Motor neuron (in vitro differentiated cells): Measurements from ENCODE around the gene IGLON5. TPM values are rescaled to one million over a fixed set of nuclear protein-coding genes. Genes with fewer than 3 reads are reported as not detected.
A peak's percentile ranks its signal among the peaks of the same experiment; 100 is the strongest.

Experiments used
- ATAC-seq, 8 experiments: fragments of 200-7000 bp; cut with Tn5 transposase; replicated peaks in 6 of 8; 2 replicates each; pipeline ENCODE4 v1.8.0; 2021; ENCODE audit warnings: mild to moderate bottlenecking in 8 of 8, moderate library complexity in 8 of 8
- H3K27ac ChIP-seq, 2 donors: fragments of 250-450 bp; sonication (Bioruptor Pico); 2 replicates each; pipeline ENCODE4 v1.9.0; 2021; ENCODE audit warnings: antibody characterized with exemption in 2 of 2, mild to moderate bottlenecking in 2 of 2, moderate library complexity in 1 of 2
- H3K4me1 ChIP-seq, 2 donors: fragments of 250-450 bp; sonication (Bioruptor Pico); replicated peaks in 1 of 2; 2 replicates each; pipeline ENCODE4 v1.6.1; 2021; ENCODE audit warnings: antibody characterized with exemption in 2 of 2, mild to moderate bottlenecking in 2 of 2, moderate library complexity in 1 of 2
- H3K4me3 ChIP-seq, 5 donors: fragments of 250-450 bp; sonication (Bioruptor Pico); 2 replicates each; pipeline ENCODE4 v1.9.0; 2021; ENCODE audit warnings: antibody characterized with exemption in 5 of 5, mild to moderate bottlenecking in 5 of 5, moderate library complexity in 4 of 5
- WGBS, 10 experiments: fragments of 450-650 bp; shearing (Covaris generic); methylation state at CpG; one replicate each; pipeline ENCODE4 v1.0.0; 2022; 5-methylcytosine and 5-hydroxymethylcytosine counted together
- in situ Hi-C, 9 experiments: fragments of 400-800 bp; cut with MboI; loops; one replicate each; pipeline ENCODE4 v1.15.0; 2021; ENCODE audit warnings: low sequenced_read_pairs in 9 of 9, low pct_unique_long_range_greater_than_20kb in 2 of 9; ENCODE audit not compliant: unreplicated experiment in 9 of 9
- total RNA-seq, 8 experiments: library from RNA; unstranded; fragments of 300-600 nt; gene quantifications; 2 replicates each; pipeline versions ENCODE4 v1.2.3 to v1.2.4, GENCODE V29; 2022

Gene IGLON5
- total RNA-seq, 8 experiments from 2014 or later, result 0.20 to 13.0 (median 5.7) TPM

DNA sequence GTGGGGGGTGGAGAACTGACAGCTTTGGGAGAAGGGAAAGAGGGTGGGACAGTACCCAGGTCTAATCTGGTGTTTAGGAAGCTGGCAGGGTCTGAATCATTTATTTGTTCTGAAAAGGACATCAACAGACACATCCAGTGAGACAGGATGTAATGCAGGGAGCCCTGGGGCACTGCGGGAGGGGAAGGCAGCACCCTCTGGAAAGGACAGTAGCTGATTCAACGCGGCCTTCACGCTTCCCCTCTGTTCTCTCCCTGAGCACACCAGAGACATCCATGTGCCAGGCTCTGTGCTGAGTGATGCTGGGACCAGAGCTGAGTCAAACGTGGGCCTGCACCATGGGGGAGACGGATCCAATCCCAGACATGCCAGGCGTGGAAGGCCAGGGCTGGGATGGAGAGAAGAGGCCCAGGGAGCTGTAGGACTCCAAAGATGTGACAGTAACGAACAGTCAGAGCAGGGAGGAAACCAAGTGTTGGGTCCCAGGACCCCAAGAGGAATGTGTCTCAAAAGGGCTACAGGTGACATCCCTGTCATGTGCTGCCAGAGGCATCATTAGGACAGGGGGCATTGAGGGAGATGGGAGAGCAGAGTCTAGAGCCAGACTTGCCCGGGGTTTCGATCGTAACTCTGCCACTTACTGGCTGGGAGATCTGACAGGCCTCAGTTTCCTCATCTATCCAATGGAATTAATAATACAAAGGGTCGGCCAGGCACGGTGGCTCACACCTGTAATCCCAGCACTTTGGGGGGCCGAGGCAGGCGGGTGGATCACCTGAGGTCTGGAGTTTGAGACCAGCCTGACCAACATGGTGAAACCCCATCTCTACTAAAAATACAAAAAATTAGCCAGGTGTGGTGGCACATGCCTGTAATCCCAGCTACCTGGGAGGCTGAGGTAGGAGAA, 53.0 kb downstream of the IGLON5 start:
- no peak for ATAC-seq
- 67 to 100% (median 91%) methylated on average over 1 to 10 of the region's 15 CpGs; no CpG with 5 or more reads in 4 of the 10 experiments for WGBS, 10 experiments
- H3K27ac ChIP-seq, result no peak overlapping the region
- H3K4me1 ChIP-seq, result peaks cover 10 to 12% of the 10 kb centered on the region in 2 donors
- H3K4me3 ChIP-seq, result no peak overlapping the region
- in situ Hi-C loops, result no loop called here

DNA sequence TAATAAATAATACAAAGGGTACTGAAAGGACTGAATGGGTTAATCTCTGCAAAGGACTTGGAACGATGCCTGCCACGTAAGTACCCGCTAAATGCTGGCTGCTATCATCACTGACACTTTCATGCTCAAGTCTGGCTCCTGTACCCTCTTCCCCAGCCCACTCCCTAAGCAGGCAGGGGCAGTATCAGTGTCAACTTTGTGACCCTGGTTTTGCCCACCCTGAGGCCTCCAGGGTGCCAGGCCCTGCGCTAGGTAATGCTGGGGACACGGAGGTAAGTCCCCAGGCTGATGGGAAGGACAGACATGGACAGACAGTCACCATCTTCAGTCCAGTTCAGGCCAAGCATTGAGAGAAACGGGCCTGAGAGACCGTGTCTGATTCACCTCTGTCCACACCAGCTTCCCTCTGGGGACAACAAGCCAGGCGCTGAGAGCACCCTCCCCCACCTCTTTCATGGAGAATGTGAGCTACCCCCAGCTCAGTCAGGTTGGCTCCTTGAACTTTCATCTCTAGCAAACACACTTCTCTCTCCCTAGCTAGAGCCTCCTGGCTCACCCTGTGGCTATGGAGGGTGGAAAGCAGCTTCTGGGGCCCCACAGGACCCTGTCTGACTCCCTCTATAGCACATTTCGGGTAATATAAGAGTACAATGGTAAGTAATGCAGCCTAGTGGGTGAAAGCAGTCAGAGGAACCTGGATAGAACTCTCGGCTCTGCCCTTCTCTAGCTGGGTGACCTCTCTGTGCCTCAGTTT, 53.9 kb downstream of the IGLON5 start:
- peak in 1 of 8 experiments; percentile 1 for ATAC-seq
- 0 to 47% (median 5%) methylated on average over 1 to 9 of the region's 10 CpGs; no CpG with 5 or more reads in 2 of the 10 experiments for WGBS, 10 experiments
- in situ Hi-C loops, result no loop called here
- Histone ChIP-seq H3K27ac (peak overlapping the region; percentile 76 to 80), H3K4me1 (peaks cover 10 to 12% of the 10 kb centered on the region in 2 donors), H3K4me3 (peak overlapping the region; percentile 40 to 64 (median 58))

DNA sequence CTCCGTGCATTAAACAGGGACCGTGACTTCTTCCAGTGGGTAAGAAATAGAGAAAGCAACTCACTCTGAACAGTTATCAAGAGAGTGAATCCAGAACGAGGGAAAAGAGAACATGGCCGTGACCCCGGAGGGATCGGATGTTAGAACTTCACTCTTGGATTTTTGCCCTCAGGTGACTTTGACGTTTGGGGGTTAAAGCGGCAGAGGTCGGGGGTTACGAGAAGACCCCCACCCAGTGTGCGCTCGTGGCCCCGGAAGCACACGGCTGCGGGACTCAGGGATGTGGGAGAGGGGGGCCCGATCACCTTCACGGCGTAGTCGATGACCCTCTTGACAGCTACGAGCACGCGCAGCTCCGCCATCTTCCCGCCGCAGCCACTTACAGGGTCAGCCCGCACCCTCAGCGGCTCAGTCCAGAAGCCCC, 54.5 kb downstream of the IGLON5 start, which contains the start of gene ETFB:
ETFB (minus strand) TSS at position 424 of the 424 bp plus-strand sequence; CDS start at position 362, 62 bp downstream.
- no peak for ATAC-seq
- 0% methylated on average over 1 to 6 of the region's 27 CpGs; no CpG with 5 or more reads in 4 of the 10 experiments for WGBS, 10 experiments
- peak within 1 kb of the TSS; percentile 84 to 89 for H3K27ac ChIP-seq
- peaks cover 10 to 12% of the 10 kb centered on the region in 2 donors for H3K4me1 ChIP-seq
- peak within 1 kb of the TSS; percentile 40 to 64 (median 58) for H3K4me3 ChIP-seq
- in situ Hi-C loops, result no loop called here

DNA sequence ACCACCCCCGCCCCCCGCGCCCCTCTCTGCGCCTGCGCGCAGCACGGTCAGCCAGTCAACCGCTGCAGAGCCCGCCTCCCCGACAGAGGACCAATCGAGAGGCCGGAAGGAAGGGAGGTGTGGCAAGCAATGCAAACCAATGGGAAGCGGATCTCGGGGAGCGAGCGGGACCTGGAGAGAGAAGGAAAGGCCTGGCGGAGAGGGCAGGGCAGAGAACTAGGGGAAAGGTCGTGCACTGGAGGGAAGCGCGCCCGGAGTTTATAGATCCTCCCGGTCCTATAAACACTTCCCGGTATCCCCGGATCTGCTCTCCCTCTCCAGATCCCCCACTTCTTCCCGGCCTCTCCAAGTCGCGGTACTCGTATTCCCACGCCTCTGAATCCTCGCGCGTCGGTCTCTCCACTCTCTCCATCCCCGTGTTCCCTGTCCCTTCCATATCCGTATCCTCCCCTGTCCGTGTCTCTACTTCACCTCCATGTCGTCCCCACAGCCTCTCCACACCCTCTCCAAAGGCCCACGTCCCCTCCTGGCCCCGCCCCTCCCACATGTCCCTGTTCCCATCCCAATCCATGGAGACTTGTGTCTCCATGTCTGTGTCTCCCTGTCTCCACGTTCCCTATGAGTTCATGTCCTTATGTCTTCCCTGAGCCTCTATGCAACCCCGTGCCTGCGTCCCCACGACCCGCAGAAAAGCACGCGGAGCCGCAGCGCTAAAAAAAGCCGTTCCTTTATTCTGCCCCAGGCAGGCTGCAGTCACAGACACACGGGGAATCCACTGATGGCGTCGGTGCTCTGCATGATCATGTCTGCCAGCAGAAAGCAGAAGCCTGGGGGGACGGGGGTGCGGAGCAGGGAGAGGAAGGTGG, 55.2 kb downstream of the IGLON5 start:
- 0 to 7% (median 0%) methylated on average over 3 to 10 of the region's 54 CpGs; no CpG with 5 or more reads in 4 of the 10 experiments for WGBS, 10 experiments
- Histone ChIP-seq H3K4me1 (peaks cover 10 to 12% of the 10 kb centered on the region in 2 donors), H3K4me3 (peak overlapping the region; percentile 40 to 64 (median 58)), H3K27ac (peak overlapping the region; percentile 84 to 89)
- in situ Hi-C loops, result no loop called here
- peak; percentile 56 to 75 (median 68) for ATAC-seq

DNA sequence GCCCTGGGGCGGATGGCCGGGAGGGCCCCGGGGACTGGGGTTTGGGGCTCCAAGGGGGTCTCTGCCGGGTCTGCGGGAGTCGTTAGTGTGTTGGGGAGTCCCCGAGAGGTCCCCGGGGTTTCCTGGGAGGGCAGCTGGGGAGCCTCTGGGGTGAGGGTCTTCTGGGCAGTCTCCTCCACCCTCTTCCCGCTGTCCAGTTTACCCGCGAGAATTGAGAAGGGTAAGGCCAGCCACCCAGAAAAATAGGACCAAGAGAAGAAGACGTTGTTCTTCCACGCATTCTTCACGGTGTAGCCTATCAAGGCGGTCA, 55.8 kb downstream of the IGLON5 start:
- peaks cover 10 to 12% of the 10 kb centered on the region in 2 donors for H3K4me1 ChIP-seq
- in situ Hi-C loops, result no loop called here
- no peak for ATAC-seq
- 0% methylated on average over 3 of the region's 15 CpGs; no CpG with 5 or more reads in 9 of the 10 experiments for WGBS, 10 experiments
- peak overlapping the region; percentile 84 to 89 for H3K27ac ChIP-seq
- peak overlapping the region; percentile 40 to 64 (median 58) for H3K4me3 ChIP-seq

DNA sequence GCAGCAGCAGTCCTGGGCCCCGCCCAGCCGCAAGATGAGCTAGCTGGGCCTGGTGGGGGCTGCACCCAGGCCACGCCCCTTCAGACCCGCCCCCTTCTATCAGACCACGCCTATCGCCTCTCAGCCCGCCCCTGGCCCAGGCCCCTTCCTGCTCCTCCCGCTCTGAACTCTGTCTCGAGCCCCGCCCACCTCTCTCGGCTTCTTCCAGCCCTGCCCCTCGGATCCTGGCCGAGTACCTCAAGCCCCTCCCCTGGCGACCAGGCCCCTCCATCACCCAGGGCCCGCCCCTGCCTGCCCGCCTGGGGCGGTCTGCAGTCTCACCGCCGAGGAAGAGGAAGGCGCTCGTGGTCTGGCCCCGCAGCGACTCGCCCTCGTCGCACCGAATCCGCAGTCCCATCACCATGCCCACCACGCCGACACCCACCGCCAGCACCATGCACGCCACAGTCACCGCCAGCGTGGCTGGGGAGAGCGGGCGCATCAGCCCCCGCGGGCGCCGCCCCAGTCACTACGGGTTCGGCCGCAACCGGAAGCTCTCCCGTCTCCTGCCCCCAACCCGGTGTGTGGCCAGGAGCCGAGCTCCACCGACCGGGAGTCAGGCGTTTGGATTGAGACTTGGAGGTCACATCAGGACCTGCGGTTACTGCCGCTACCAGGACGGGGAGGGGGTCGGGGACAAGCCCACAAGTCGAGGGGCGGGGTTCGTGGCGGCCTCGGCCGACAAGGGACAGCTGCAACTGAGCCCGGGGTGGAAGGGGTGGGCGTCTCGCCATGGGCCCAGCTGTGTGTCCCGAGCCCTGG, 56.3 kb downstream of the IGLON5 start:
- Histone ChIP-seq H3K4me3 (peak overlapping the region; percentile 40 to 64 (median 58)), H3K27ac (peak overlapping the region; percentile 70 to 89), H3K4me1 (peaks cover 10 to 12% of the 10 kb centered on the region in 2 donors)
- ATAC-seq, result peak; percentile 76 to 88 (median 84)
- WGBS, 10 experiments, result no CpG with 5 or more reads among the region's 64 CpGs
- in situ Hi-C loops, result no loop called here

DNA sequence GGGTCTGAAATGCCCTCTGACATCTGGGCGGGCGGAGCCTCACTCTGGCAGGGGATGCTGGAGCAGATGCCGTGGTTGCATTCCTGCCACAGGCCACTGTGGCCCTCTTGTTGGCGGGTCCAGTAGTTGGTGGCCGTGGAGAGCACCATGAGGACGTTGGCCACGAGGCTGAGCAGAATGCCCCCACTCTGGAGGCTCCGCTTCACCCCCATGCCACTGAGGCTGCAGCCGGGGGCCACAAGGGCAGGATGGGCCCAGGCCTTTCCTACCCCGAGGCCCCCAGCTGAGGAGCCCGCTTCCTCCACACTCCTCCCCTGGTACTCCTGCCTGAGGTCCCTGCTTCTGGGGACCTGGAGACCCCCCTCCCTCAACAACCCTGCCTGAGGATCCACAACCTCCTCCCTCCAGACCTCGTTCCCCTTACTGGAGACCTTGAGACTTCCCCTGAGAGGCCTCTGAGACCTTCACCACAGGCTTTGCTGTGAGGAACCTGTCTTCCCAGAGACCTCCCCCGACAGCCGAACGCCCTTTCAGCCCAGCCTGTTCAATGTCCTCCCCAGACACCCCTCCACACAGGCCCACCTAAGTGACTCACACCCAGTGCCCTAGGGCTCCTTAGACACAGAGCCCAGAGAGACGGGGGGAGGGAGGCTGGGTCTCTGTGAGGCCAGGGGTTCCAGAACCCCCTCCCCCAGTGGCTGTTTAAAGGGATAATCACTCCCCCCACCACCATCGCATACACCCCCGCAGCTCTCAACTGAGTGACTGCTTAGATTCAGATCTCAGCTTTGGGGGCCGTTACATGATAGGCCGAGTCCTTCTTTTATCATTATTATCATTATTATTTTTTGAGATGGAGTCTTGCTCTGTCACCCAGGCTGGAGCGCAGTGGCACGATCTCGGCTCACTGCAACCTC, 57.2 kb downstream of the IGLON5 start, which contains the start of gene CLDND2:
CLDND2 (minus strand) TSS at position 638 of the 917 bp plus-strand sequence; CDS start at position 212, 426 bp downstream.
- H3K4me3 ChIP-seq, result peak within 1 kb of the TSS; percentile 40 to 64 (median 58)
- peaks cover 10 to 12% of the 10 kb centered on the region in 2 donors for H3K4me1 ChIP-seq
- in situ Hi-C loops, result no loop called here
- ATAC-seq, result no peak
- peak within 1 kb of the TSS; percentile 70 to 85 for H3K27ac ChIP-seq
- 0 to 93% (median 0%) methylated on average over 1 to 2 of the region's 23 CpGs; no CpG with 5 or more reads in 5 of the 10 experiments for WGBS, 10 experiments

DNA sequence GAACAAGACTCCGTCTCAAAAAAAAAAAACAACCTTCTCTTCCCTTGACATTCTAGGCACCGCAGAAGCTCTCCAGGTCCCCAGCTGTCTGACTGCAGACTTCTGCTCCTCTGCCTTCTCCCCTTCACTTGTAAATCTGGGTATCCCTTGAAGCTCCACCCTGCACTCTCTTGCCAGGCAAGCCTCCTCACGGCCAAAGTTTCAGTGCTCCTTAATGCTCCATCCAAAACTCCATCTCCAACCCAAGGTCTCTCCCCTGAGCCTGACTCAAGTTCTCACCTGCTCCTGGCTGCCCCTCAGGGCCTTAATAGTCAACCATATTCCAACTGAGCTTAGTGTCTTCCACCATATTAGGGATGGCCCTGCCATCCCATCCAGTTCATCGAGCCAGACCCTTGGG, 58.8 kb downstream of the IGLON5 start:
- H3K4me1 ChIP-seq, result peaks cover 8 to 9% of the 10 kb centered on the region in 2 donors
- 54 to 92% (median 85%) methylated on average over 2 to 4 of the region's 4 CpGs; no CpG with 5 or more reads in 4 of the 10 experiments for WGBS, 10 experiments
- no peak overlapping the region for H3K4me3 ChIP-seq
- no peak overlapping the region for H3K27ac ChIP-seq
- ATAC-seq, result no peak
- in situ Hi-C loops, result no loop called here

DNA sequence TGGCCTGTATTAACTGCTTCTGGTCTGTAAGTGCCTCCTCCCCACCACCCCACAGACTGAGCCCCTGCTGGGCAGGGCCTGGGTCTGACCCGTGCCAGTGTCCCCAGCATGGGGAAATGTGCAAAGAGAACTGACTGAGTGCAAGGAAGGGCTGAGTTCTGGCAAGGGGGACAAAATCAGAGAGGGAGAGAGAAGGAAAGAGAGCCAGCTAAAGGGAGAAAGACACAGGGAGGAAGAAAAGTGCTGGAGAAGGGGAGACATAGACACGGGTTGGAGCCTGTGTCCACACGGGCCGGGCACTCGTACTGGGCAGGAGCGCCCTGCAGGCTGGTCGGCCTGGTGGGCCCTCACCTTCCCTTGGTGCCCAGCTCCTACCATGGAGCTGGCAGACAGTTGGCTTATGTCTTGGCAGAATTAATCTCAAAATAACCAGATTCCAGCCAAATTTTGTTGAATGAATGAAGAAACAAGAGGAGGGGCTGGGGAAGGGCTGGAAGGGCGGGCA, 59.8 kb downstream of the IGLON5 start:
- no peak overlapping the region for H3K4me3 ChIP-seq
- in situ Hi-C loops, result no loop called here
- H3K27ac ChIP-seq, result no peak overlapping the region
- ATAC-seq, result no peak
- H3K4me1 ChIP-seq, result peaks cover 3 to 5% of the 10 kb centered on the region in 2 donors
- WGBS, 10 experiments, result 43 to 100% (median 75%) methylated on average over 1 to 5 of the region's 8 CpGs; no CpG with 5 or more reads in 3 of the 10 experiments

DNA sequence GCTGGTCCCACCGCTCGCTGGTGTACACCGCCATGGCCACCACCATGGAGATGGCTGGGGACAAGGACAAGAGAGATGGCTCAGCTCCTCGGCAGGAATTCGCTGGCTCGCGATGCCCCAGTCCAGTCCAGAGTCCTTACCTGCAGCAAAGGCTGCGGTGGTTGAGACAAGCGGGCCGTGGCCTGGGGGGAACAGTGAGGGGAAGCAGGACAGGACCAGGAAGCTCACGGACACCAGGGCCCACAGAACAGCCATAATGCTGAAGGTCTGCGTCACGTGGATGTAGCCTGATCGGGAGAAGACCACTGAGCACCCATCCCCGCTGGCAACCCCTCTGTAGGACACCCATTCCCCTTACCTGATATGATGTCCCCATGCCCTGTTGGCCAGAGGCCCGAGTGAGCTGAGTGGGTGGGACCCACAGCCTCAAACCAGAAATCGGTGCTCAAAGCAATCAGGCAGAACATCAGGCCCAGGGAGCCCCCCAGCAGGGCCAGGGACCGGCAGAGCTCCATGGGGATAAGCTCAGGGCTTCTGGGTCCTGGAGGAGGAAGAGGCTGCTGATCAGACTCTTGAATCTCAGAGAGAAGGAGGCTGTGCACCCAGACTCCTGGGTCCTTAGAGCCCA, 60.7 kb downstream of the IGLON5 start:
- Histone ChIP-seq H3K4me1 (peaks cover 3 to 5% of the 10 kb centered on the region in 2 donors), H3K4me3 (no peak overlapping the region), H3K27ac (no peak overlapping the region)
- in situ Hi-C loops, result no loop called here
- WGBS, 10 experiments, result 60 to 85% (median 81%) methylated on average over 1 to 8 of the region's 18 CpGs; no CpG with 5 or more reads in 6 of the 10 experiments
- ATAC-seq, result no peak
